MM.1S (cell line): ENCODE measurements around the gene XAGE1B.

Experiments
- EZH2phosphoT487 ChIP-seq: fragments of 300-600 bp; sonication (generic); IDR thresholded peaks from 2 replicates; pipeline ENCODE4 v1.6.1; 2018; ENCODE audit warnings: antibody characterized with exemption, low read length
- TF ChIP-seq, protein P1 (sequence below): fragments of 300-600 bp; sonication (generic); IDR thresholded peaks from 2 replicates; pipeline ENCODE4 v1.5.1; 2016; ENCODE audit warnings: antibody characterized with exemption, low read length, mixed read lengths

DNA sequence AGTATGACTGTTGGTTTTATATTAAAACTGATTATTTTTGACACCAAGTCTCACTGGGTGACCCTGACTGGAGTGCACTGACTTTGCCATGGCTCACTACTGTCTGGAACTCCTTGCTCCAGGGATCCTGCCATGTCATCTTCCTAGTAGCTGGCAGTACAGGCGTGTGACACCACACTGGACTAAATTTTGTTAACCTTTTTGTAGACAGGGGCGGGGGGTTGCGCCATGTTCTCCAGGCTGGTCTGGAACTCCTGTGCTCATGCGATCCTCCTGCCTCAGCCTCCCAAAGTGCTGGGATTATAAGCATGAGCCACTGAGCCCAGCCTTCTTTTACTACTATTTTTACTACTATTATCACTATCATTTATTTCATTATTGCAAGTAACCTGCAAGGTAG is 12.3 kb downstream of the XAGE1B start:
- TF ChIP-seq, protein P1, sequence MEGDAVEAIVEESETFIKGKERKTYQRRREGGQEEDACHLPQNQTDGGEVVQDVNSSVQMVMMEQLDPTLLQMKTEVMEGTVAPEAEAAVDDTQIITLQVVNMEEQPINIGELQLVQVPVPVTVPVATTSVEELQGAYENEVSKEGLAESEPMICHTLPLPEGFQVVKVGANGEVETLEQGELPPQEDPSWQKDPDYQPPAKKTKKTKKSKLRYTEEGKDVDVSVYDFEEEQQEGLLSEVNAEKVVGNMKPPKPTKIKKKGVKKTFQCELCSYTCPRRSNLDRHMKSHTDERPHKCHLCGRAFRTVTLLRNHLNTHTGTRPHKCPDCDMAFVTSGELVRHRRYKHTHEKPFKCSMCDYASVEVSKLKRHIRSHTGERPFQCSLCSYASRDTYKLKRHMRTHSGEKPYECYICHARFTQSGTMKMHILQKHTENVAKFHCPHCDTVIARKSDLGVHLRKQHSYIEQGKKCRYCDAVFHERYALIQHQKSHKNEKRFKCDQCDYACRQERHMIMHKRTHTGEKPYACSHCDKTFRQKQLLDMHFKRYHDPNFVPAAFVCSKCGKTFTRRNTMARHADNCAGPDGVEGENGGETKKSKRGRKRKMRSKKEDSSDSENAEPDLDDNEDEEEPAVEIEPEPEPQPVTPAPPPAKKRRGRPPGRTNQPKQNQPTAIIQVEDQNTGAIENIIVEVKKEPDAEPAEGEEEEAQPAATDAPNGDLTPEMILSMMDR: no peak
- TF ChIP-seq EZH2phosphoT487: no peak
